ENCODE measurements around the gene GALNT9.
"Not testable (repeated sequence)": the region's sequence is repeated elsewhere in the genome, so short reads cannot be mapped to it uniquely, and the experiment has no call there.

The GALNT9 gene

DNA sequence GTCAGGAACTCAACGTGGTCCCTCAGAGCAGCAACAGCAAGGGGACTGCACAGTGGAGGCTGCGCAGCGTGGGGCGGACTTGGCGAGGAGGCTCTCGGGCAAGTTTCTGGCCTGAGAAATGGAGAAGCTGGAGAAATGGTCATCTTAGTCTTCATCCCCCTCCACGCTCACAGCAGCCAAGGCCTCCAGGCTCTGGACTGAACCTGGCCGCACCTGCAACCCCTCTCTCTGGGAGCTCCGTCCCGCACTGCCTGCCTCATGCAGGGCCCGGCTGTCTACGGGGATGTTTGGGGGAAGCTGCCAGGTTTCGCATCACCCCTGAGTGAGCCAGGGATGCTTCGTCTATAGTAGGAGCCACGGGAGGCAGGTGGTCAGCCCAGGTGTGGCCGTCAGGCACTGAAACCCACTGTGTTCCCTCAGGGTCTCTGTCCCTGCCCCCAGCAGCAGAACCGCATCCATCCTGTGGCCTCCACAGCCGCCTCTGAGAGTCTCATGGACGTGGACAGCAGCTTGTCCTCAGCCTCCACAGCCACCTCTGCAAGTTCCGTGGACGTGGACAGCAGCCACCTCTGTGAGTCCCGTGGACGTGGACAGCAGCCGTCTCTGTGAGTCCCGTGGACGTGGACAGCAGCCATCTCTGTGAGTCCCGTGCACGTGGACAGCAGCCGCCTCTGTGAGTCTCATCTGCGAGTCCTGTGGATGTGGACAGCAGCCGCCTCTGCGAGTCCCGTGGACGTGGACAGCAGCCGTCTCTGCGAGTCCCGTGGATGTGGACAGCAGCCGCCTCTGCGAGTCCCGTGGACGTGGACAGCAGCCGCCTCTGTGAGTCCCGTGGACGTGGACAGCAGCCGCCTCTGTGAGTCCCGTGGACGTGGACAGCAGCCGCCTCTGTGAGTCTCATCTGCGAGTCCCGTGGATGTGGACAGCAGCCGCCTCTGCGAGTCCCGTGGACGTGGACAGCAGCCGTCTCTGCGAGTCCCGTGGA is 29.1 kb upstream of the GALNT9 start:
- DNase-seq (ENCODE audit: low read depth, low spot score): not testable (repeated sequence)

DNA sequence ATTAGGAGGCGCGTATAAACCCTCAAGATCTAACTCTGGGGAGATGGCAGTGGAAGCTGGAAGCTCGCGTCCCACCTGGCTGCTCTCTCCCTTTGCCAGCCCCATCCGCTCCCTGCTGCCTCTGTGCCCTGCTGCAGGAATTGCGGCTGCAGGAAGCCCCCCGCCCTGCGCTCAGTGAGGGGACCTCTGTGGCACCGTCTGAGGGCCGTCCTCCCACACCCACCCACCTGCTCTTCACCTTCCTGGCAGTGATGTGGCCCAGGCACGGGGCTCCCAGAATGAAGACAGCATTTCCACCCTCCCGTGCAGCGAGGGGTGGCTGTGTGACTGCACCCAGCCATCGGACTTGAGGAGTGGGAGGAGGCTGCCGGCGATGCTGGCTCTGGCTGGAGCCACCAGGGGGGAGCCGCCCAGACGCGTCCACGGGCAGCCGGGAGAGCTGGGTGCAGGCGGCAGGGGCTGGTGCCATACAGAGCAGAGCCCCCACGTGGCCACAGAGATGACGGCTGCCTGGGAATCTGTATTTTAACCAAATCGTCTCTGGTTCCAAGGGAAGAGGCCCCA is 28.3 kb upstream of the GALNT9 start:
- DNase-seq (ENCODE audit: low read depth, low spot score): no peak

DNA sequence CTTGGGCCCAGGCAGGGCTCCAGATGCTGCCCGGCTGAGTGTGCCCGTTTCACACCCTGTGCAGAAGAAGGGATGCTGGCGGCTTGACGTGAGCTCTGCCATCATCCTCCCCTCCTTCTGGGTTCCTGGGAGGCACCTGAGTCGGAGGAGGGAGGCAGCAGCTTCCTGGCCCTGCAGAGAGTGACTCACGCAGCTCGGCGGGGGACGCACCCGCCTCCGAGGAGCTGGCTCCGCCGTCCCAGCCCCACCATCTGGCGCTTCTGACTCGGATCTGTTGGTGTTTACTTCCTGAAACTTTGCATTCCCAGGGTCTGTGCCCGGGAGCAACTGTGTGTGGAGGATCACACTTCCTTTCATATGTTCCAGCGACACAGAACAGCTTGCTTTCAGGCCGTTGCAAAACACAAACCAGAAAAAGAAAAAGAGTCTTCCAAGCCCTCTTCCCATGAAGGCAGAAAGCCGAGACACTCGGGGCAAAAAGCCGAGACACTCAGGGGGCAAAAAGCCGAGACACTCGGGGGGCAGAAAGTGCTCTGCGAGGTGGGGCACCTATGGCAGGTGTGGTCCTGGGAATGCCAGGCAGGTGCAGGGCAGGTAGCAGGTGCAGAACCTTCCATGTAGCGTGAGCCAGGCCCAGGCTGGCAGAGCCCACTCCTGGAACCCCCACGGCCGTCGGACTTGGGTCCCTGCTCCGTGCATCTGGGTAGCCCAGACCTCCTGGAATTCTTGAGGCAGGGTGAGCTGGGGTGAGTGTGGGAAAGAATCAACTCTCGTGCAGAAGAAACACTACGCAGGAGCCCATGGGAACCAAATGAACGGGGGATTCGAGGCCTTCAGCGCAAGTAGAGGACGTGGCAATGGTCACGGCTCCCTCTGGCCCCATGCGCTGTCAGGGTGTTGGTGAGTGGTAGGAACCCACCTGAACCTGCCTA is 27.6 kb upstream of the GALNT9 start:
- DNase-seq (ENCODE audit: low read depth, low spot score): no peak

DNA sequence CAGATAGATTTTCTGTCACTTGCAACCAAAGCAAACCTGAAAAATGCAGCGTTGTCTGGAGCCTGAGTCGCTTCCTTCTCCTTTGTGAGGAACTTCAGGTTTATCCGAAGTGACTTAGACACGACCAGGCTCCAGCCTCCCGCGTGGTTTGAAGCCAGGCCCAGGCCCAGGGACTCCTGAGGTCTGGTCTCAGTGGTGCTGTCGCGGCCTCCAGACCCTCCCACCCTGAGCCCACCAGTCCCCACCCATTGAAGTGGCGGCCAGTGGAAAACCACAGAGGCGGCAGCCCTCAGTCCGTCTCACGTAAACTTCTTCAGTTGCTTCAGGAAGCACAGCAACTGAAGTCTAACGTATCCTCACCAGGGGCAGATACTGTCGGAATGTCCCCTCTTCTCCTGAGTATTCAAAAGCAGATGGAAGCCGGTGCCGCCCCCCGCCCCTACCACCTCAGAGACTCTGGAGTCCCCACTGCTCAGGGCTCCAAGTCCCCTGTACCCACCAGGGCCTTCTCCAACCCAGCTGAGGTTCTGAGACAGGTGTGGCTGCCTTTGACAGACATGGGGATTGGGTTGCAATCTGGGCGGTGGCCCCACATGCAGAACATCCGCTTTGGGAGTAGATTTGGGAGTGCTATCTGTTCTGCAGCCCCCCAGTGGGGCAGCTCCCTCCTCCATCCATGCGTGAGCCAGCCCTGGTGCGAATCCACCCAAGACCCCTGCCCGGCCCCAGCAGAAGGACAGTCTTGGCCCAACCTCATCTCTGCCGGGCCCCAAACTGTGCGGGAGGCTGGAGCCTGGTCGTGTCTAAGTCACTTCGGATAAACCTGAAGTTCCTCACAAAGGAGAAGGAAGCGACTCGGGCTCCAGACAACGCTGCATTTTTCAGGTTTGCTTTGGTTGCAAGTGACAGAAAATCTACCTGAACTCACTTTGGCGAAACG is 26.6 kb upstream of the GALNT9 start:
- DNase-seq (ENCODE audit: low read depth, low spot score): no peak

DNA sequence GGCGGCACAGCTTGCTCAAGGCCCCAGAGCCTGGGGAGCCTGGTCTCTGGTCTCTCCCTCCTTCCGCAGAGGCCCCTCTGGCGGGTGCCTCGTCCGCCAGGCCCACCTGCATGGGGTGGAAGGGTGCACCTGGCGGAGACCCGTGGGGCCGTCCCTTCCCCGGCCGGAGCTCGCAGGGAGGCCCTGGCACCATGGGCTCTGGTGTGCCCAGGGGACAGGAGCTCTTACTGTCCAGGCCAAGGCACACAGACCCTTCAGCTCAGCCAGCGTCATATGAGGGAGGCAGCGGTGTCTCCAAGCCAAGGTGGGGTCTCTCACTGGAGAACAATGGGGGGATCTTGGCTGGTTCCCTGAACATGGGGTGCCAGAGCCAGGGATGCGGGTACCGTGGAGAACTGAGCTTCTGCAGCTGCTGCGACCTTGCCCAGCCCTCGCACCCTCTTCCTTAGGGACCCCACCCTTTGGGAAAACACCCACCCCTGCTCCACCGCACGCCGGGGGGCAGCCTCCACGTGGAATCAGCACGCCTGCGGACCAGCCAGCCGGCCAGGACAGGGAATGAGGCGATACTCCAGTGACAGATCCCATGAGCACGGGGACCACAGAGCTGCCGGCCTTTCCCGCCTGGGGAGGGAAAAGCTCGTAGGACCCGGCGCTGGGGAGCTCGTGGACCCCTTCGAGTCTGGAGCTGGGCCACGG is 25.7 kb upstream of the GALNT9 start:
- no peak for DNase-seq (ENCODE audit: low read depth, low spot score)

DNA sequence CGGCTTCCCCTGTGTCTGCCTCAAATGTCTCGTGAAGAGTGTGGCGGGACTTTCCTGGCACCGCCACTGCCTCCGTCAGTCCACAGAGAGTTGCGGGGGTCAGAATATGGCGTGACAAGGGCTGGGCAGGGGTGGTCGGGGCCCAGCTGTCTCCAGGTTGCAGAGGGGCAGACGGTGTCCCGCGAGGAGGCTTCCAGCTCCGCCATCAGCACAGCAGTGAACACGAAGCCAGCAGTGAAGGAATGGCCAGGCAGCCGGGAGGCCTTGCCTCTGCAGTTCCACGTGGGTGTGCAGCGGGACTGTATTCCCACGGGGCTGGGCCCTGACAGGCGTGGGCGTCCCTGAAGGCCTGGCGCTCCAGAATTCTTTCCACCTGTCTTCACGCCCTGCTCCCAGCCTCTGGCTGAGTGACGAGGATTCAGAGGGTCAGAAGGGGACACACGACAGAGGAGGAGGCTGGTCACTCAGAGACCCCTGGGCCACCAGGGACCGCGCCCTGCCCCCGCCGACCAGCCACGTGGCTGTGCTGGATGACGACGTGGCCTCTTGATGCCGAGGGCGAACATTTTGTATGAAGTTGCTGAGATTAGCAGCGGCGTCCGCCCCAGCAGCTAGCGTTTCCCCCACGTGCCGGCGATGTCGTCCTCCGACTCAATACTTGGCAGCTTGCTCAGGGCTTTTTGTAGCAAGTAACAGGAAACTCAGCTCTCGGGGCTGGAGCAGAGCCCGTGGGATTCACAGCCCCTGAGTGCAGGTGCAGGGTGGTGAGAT is 25.0 kb upstream of the GALNT9 start:
- no peak for DNase-seq (ENCODE audit: low read depth, low spot score)

DNA sequence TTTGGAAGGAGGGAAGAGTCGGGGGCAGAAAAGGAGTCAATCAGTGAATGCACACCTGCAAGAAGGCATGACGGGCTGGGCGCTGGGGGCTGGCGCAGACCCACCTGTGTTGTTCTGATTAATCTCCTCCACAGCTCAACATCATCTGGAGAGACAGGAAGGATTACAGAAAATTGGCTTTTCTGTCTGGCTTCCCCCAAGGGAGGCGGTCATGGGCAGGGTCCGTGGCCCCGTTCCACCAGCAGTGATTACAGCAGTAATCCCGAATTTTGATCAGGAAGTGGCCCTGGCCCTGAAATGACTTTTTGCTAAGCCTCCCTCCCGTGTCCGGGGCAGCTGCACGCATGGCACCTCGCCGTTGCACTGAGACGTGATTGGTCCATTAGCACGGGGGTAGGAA is 24.4 kb upstream of the GALNT9 start:
- no peak for DNase-seq (ENCODE audit: low read depth, low spot score)

DNA sequence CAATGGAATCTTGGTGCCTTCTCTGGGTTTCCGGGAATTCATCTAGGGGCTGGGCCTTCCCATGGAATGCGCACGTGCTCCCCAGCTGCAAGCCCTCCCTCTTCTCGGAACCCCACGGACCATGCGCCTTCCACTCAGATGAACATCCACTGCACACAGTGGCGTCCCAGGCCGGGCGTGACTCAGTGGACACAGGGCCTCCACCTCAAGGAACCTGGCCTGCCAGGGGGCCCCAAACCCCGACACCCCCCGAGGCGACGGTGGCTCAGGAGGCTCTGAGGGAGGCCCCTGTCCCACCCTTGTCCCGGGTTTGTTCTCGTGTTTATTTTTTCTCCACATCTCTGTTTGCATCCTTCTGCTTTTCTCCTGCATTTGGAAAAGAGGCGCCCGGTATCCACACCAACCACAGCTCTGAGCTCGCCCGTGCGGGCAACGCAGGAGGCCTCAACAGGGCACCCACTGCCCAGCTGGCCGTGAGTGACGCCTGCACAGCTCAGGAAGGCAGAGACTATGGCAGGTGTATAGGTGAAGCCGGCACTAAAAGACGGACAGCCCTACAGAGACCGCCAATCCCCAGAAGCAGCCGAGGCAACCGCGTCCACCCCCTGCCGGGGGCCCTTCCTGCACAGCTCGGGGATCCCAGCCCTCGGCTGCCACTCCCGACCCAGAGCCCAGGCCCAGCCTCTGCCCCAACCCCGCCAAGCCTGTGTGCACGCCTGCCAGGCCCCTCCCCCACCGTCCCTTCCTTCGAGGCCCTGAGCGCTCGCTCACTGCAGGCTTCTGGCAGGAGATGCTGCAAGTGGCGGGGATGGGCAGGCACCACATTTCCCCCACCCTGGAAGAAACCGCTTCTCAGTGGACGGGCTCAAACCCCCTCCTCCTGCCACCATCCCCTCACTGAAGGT is 23.8 kb upstream of the GALNT9 start:
- no peak for DNase-seq (ENCODE audit: low read depth, low spot score)

DNA sequence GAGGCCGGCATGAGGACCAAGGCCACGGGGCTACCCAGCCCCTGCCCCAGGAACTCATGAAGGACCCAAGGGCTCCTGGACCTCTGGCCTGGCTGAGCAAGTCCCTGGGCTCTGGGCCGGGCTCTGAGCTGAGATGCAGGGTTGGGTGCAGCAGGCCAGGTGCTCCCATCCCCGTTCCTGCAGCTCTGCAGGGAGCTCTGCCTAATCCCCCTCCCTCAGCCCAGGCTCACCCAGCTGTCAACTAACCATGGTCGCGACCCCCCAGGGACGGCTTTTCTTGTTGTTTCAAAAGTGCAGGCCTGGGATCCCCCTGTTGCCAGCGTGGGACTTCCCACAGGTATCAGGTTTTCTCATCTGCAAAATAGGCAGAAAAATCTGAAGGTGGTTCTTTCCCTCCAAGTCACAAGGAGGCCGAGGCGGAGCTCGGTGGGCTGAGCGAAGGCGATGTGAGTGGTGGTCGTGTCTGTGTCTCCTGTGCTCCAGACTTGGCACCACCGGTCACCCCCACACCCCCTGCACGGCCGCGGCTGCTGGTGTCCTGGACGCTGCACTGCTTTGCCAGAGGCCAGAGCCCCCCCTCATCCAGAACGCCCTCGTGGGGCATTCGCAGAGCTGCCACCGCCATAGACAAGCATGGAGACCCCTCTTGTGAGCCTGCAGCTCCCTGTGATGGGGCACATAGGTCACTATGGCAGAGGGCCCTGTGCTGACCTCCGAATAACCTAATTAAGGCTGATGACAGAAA is 22.5 kb upstream of the GALNT9 start:
- DNase-seq (ENCODE audit: low read depth, low spot score): no peak

DNA sequence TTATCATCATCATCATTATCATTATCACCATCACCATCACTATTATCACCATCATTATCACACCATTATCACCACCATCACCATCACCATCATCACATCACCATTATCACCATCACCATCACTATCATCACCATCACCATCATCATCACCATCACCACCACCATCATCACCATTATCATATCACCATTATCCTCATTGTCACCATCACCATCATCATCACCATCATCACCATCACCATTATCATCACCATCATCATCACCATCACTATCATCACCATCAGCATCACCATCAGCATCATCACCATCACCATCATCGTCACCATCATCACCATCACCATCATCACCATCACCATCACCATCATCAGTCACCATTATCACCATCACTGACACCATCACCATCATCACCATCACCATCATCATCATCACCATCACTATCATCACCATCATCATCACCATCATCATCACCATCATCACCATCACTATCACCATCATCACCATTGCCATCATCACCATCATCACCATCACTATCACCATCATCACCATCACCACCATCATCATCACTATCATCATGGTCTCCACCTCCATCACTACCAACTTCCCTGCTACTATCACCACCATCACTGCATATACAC is 20.2 kb upstream of the GALNT9 start:
- DNase-seq (ENCODE audit: low read depth, low spot score): no peak

DNA sequence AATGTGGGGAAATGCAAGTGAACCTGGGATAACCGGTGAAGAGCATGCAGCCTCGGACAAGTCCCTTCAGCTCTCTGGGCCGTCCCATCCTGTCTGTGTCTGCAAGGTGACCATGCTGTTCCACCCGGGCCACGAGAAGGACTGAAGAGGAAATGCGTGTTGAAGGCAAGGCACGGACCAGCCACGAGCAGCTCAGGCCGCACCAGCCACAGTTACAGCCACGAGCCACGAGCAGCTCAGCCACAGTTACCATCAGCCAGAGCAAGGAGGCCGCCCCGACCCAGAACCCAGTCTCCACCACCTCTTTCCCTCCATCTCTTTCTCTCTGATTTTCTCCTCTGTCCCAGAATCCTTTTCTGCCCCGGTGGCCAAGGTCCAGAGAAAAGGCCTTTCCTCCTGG is 18.8 kb upstream of the GALNT9 start:
- DNase-seq (ENCODE audit: low read depth, low spot score): no peak

DNA sequence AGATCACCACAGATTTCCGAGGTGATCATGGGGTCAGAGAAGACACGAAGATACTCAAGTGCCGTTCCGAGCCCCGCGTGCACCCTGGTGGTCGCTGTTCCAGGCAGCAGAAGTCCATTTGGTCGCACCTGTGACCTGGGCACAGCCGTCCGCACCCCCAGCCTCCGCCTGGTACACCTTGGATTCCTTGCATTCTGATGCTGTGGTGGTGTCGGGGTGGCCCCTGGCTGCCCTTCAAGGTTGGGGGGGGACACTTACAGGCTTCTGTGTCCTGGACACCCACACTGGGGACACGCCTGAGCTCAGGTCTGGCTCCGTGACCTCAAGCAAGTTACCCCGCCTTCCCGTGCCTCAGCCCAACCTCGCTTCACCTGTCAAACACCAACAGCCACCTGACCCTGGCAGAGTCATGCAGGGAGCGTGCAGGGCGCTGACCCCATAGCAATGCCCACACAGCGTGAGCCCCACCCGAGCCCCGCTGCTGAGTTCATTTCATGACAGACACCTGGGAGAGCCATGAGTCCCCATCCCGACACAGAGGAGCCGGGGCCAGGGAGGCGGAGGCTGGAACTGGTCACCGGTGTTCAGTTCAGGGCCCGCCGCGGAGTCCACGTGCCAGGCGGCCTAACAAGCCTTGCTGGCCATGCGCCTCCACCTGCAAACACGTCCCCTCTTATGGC is 17.9 kb upstream of the GALNT9 start:
- DNase-seq (ENCODE audit: low read depth, low spot score): no peak

DNA sequence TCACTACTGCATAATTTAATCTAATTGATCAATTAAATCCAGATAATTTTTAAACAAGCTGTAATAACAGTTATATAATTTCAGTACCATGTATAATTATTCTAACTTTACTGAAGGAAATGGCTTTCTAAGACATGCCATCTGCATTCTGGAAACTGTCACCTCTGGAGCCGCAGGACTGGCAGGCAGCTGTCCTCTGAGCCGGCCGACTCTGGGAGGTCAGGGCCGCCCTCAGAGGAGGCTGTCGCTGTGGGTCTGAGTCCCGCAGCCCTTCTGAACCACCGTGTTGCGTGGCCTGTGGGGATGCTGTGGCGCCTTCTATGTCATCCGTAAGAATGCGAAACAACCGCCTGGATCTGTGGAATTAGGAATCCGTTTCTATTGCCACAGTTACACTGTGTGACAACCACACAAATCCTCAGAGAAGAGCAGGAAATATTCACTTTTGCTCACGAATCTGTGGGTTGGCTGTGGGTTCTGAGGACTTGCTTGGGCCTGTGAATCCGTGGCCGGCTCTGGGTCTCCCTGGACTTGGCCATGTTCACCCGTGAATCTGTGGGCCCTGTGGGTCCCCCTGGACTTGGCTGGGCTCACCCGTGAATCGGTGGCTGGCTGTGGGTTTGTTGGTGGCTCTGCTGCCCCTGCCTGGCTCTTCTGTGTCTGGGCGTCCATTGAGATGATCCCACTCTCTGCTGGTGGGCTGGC is 17.2 kb upstream of the GALNT9 start:
- no peak for DNase-seq (ENCODE audit: low read depth, low spot score)

DNA sequence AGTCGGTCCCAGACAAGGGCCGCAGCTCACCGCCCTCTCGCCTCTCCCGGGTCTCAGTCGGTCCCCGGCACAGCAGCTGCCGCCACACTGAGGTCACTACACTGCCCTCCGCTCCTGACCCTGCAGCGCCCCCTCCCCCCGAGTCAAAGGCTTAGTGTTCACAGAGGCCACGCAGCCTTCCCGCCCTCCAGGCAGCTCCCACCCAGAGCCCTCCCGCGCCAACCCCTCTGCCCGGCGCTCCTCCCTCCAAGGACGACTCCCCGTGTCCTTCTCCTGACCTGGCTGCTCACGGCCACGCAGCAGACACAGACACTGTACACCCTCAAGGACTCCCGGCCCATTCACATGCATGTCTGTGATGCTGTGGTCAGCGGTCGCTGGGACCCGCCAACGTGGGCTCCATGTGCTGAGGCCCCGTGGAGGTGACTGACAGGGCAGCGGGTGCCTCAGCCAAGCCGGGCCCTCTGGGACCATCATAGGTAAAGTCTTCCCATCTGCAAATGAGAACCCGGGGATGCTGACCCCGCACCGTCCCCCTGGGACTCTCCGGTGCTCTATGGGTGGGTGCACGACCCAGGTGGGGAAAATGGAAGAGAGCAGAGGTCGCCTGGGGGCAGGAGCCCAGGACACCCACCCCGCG is 16.3 kb upstream of the GALNT9 start:
- no peak for DNase-seq (ENCODE audit: low read depth, low spot score)

DNA sequence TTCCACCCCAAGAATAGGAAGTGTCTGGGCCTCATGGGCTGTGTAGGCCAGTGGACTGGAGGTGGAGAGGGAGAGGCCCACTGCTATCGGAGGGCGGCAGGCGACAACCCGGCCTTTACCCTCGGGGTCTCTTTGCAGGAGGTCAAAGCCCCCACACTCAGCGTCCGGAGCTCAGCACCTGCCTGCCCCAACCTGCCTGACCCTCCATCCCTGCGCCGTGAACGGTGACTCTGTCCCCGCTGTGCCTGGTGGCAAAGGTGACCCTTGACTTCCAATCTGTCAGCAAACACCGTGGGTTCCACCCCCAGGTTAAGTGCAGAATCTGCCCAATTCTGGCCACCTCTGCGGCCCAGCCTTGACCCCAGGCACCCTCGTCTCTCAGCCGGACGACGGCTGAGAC is 15.7 kb upstream of the GALNT9 start:
- no peak for DNase-seq (ENCODE audit: low read depth, low spot score)

DNA sequence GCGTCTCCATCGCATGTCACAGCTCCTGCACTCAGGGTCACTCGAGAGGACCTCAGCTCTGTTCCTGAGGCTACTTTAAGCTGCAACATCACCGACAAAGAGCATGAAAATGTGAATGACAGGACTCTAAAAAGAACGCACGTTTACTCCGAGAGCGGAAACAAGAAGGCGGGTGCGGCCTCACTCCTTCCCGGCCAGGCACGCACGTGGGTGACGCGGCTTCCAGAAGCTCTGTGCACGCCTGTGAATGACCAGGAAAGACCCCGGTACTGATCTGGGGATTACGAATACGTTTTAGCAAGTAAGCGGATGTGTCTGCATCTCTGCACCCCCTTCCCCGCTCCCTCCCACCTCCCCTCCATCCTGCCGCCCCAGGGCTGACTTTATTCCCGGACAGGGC is 15.2 kb upstream of the GALNT9 start:
- DNase-seq (ENCODE audit: low read depth, low spot score): no peak
